ENCODE results near the gene SFMBT2. TPM values are rescaled to one million over a fixed set of nuclear protein-coding genes. Genes with fewer than 3 reads are reported as not detected.

The SFMBT2 gene
- total and polyA plus RNA-seq, 10 donors = 4.4 to 47.7 (median 34.8) TPM

DNA sequence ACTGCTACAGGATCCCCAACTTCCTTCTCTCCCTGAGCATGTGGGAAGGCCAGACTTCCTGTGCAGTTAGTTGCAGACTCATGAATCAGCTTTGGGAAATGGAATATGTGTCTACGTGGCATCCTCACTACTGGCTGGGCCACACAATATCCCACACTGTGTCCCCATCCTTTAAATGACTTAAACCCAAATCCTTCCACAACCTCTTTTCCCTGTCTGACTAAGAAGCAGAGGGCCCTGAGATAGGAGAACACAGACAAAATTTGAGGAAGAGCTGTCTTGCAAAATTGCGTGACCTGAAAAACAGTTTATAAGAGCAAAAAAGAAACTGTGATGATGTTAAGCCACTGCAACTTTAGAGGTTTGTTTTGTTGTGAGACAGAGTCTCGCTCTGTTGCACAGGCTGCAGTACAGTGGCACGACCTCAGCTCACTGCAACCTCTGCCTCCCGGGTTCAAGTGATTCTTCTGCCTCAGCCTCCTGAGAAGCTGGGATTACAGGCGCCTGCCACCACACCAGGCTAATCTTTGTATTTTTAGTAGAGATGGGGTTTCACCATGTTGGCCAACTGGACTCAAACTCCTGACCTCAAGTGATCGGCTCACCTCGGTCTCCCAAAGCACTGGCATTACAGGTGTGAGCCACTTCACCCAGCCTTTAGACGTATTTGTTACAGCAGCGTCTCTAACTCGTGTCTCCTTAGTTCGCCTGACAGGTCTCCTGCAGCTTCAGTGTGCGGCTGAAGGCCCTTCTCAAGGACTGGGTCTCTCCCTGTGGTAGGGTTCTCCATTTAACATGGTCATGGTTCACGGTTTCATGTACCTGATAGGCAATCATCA lies 46.9 kb upstream of the SFMBT2 start:
- intact Hi-C loops (cut with DNase I; ENCODE audit: low total_unique reads) = no loop called here
- 71 to 80% (median 74%) methylated on average over 14 of the region's 14 CpGs for WGBS, 5 donors
- peaks cover 0 to 14% (median 8%) of the 10 kb centered on the region in 6 donors for H3K4me1 ChIP-seq
- H3K4me3 ChIP-seq = no peak overlapping the region
- no peak for TF ChIP-seq POLR2A (IDR thresholded peaks at IDR 0.05)
- TF ChIP-seq, protein P1, sequence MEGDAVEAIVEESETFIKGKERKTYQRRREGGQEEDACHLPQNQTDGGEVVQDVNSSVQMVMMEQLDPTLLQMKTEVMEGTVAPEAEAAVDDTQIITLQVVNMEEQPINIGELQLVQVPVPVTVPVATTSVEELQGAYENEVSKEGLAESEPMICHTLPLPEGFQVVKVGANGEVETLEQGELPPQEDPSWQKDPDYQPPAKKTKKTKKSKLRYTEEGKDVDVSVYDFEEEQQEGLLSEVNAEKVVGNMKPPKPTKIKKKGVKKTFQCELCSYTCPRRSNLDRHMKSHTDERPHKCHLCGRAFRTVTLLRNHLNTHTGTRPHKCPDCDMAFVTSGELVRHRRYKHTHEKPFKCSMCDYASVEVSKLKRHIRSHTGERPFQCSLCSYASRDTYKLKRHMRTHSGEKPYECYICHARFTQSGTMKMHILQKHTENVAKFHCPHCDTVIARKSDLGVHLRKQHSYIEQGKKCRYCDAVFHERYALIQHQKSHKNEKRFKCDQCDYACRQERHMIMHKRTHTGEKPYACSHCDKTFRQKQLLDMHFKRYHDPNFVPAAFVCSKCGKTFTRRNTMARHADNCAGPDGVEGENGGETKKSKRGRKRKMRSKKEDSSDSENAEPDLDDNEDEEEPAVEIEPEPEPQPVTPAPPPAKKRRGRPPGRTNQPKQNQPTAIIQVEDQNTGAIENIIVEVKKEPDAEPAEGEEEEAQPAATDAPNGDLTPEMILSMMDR (IDR thresholded peaks at IDR 0.05 in 8 of 11, conservative IDR thresholded peaks at IDR 0.05 in 3 of 11) = no peak
- TF ChIP-seq POLR2AphosphoS5 (IDR thresholded peaks at IDR 0.05) = no peak
- DNase-seq = no peak
- no peaks in the 10 kb centered on the region for H3K36me3 ChIP-seq
- H3K27me3 ChIP-seq (replicated peaks in 1 of 7) = no peaks in the 10 kb centered on the region
- H3K27ac ChIP-seq = peak overlapping the region in 3 of 8 donors; percentile 9 to 18 (median 11)
- peaks cover 0 to 4% (median 0%) of the 10 kb centered on the region in 8 donors for H3K9me3 ChIP-seq

DNA sequence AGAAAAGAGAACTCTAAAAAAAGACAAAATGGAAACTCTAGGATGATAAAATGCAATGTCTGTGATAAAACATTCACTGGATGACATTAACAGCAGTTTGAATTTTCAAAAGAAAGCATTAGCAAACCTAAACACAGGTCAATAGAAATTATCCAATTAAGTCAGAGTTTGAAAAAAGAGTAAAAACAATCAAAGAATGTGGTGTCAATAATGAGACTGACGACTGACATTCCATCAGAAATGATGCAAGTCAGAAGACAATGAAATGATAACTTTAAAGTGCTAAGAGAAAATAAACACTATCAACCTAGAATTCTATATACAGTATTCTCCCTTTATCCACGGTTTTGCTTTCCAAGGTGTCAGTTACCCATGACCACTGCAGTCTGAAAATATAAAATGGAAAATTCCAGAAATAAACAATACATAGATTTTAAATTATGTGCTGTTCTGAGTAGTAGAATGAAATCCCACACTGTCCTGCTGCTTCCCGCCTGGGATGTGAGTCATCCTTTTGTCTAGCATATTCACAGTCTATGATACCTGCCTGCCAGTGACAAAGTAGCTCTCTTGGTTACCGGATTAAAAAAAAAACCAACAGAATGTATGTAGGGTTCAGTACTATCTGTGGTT lies 38.3 kb upstream of the SFMBT2 start:
- WGBS, 5 donors = 74 to 92% (median 83%) methylated on average over 4 of the region's 4 CpGs
- intact Hi-C loops (cut with DNase I; ENCODE audit: low total_unique reads) = no loop called here
- H3K27me3 ChIP-seq (replicated peaks in 1 of 7) = no peaks in the 10 kb centered on the region

DNA sequence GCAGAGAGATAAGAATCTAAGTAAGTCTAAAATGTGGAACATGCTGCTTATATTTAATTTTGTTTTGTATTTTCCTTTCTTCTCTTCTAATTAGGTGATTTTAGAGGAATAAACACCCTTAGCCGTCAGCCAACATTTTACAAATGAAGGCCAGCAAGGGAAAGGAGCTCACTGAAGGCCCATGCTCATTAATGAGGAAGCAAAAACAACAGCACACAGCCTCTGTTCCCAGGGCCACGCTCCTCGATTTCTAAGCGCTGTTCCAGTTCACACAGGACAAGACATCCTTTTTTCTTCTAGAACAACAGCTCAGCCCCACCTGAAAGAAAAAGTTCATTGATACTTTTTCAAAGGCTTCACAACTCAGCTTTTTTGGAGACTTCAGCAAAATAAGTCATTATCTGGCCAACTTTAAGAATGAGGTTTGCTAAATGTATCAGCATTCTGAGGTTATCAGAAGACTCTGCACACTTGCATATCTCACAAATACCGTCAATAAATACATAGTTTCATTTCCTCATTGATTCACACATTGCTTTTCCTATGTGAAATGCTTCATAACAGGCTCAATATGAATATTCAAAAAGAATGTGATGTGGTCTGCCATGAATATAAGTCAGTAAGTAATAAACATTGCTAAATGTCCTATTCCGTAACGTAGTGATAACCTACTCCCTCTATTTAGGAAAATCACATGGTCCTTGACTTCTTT lies 34.8 kb upstream of the SFMBT2 start:
- TF ChIP-seq POLR2AphosphoS5 (IDR thresholded peaks at IDR 0.05) = no peak
- no peak for TF ChIP-seq POLR2A (IDR thresholded peaks at IDR 0.05)
- TF ChIP-seq, protein P1 (IDR thresholded peaks at IDR 0.05 in 8 of 11, conservative IDR thresholded peaks at IDR 0.05 in 3 of 11) = no peak
- no peak for DNase-seq
- H3K27ac ChIP-seq = peak overlapping the region in 7 of 8 donors; percentile 15 to 74 (median 55)
- intact Hi-C loops (cut with DNase I; ENCODE audit: low total_unique reads) = no loop called here
- no peak overlapping the region for H3K4me3 ChIP-seq
- H3K9me3 ChIP-seq = peaks cover 0 to 30% (median 25%) of the 10 kb centered on the region in 8 donors
- 59 to 67% (median 65%) methylated on average over 7 of the region's 7 CpGs for WGBS, 5 donors
- H3K36me3 ChIP-seq = no peaks in the 10 kb centered on the region
- H3K27me3 ChIP-seq (replicated peaks in 1 of 7) = peaks cover 0 to 7% (median 0%) of the 10 kb centered on the region in 7 donors
- peaks cover 6 to 34% (median 23%) of the 10 kb centered on the region in 6 donors for H3K4me1 ChIP-seq

More for the DNA sequence above, 38.3 kb upstream of the SFMBT2 start:
- no peak for DNase-seq
- Histone ChIP-seq H3K4me3 (no peak overlapping the region), H3K9me3 (peaks cover 0 to 35% (median 25%) of the 10 kb centered on the region in 8 donors), H3K27ac (no peak overlapping the region), H3K4me1 (peaks cover 6 to 25% (median 20%) of the 10 kb centered on the region in 6 donors), H3K36me3 (no peaks in the 10 kb centered on the region)
- TF ChIP-seq, protein P1 (IDR thresholded peaks at IDR 0.05 in 8 of 11, conservative IDR thresholded peaks at IDR 0.05 in 3 of 11) = no peak
- TF ChIP-seq POLR2AphosphoS5 (IDR thresholded peaks at IDR 0.05) (no peak), POLR2A (IDR thresholded peaks at IDR 0.05) (no peak)

All from spleen (tissue), 11 donors.